Sigmoid colon (tissue), 7 donors: Measurements from ENCODE around the gene PSENEN. TPM values are rescaled to one million over a fixed set of nuclear protein-coding genes. Genes with fewer than 3 reads are reported as not detected.

ENCODE experiments used
- DNase-seq: peaks from one replicate; pipeline ENCODE4 v3.0.0-alpha.2; 2019
- H3K27ac ChIP-seq, 4 donors: fragments of 200-600 bp; sonication (generic); one replicate each; pipeline ENCODE4 v1.5.1; 2016 to 2019; ENCODE audit warnings: mild to moderate bottlenecking in 1 of 4
- H3K27me3 ChIP-seq, 3 donors: fragments of 200-600 bp; sonication (generic); one replicate each; pipeline ENCODE4 v1.5.1; 2019; ENCODE audit warnings: mild to moderate bottlenecking in 1 of 3
- H3K36me3 ChIP-seq, 4 donors: fragments of 200-600 bp; sonication (generic); one replicate each; pipeline ENCODE4 v1.5.1; 2016 to 2019
- H3K4me1 ChIP-seq, 4 donors: fragments of 200-600 bp; sonication (generic); one replicate each; pipeline ENCODE4 v1.5.1; 2017 to 2019
- H3K4me3 ChIP-seq, 4 donors: fragments of 200-600 bp; sonication (generic); one replicate each; pipeline ENCODE4 v1.5.1; 2017 to 2019; ENCODE audit warnings: mild to moderate bottlenecking in 2 of 4, moderate library complexity in 1 of 4
- H3K9me3 ChIP-seq, 4 donors: fragments of 200-600 bp in 3 of 4; sonication (generic) in 3 of 4; one replicate each; pipeline versions ENCODE4 v1.5.1 to v1.6.1; 2013 to 2019
- CTCF ChIP-seq, 4 experiments: fragments of 450-650 bp in 3 of 4; fragments of 200-600 bp in 1 of 4; IDR thresholded peaks; one replicate each; pipeline ENCODE4 v1.5.1; 2016 to 2019; ENCODE audit warnings: antibody characterized with exemption in 4 of 4, mild to moderate bottlenecking in 3 of 4, moderate library complexity in 2 of 4
- EP300 ChIP-seq, 4 donors: sonication (generic); formaldehyde crosslinking; IDR thresholded peaks; one replicate each; pipeline ENCODE4 v1.6.1; 2017; ENCODE audit warnings: antibody characterized with exemption in 4 of 4
- POLR2A ChIP-seq, 2 donors: fragments of 450-650 bp; IDR thresholded peaks; one replicate each; pipeline ENCODE4 v1.6.1; 2016; ENCODE audit warnings: antibody characterized with exemption in 2 of 2, mild to moderate bottlenecking in 2 of 2, moderate library complexity in 2 of 2
- POLR2AphosphoS5 ChIP-seq, 4 donors: sonication (generic); formaldehyde crosslinking; IDR thresholded peaks; one replicate each; pipeline ENCODE4 v1.6.1; 2017; ENCODE audit warnings: antibody characterized with exemption in 4 of 4
- WGBS, 2 donors: extraction: QIAGEN DNeasy Blood & Tissue Kit; methylation state at CpG; one replicate each; pipeline ENCODE4 v1.1.7; 2013; 5-methylcytosine and 5-hydroxymethylcytosine counted together
- intact Hi-C: fragments of 100-400 bp; cut with DNase I; formaldehyde crosslinking; loops from one replicate; pipeline ENCODE4 v1.15.1; 2023
- polyA plus RNA-seq, 3 donors: library from polyadenylated mRNA; stranded (reverse); fragments of 200-250 nt; gene quantifications; one replicate each; pipeline ENCODE4 v1.2.3, GENCODE V29; 2013
- total RNA-seq, 4 donors: library from RNA; depleted of rRNA; stranded (reverse); fragments of >200 nt; gene quantifications; one replicate each; pipeline ENCODE4 v1.1.0, GENCODE V29; 2016
- donor health status: healthy with polysubstance abuse.
- donor health status: Bipolar disorder and iron deficiency.
- donor health status: healthy.

The PSENEN gene
- total and polyA plus RNA-seq, 7 donors: 27.8 to 72.3 (median 44.9) TPM

- H3K36me3 ChIP-seq: peaks cover 10 to 41% (median 13%) of the 10 kb centered on the region in 4 donors
- no peaks in the 10 kb centered on the region for H3K27me3 ChIP-seq
- intact Hi-C loops: no loop called here
- 87 to 89% methylated on average over 28 of the region's 28 CpGs for WGBS, 2 donors
- H3K4me1 ChIP-seq: no peaks in the 10 kb centered on the region
- H3K9me3 ChIP-seq: no peaks in the 10 kb centered on the region
- no peak overlapping the region for H3K4me3 ChIP-seq
- TF ChIP-seq CTCF (IDR thresholded peaks at IDR 0.05): no peak
- TF ChIP-seq POLR2AphosphoS5 (IDR thresholded peaks at IDR 0.05): no peak
- TF ChIP-seq EP300 (IDR thresholded peaks at IDR 0.05): no peak
- no peak for TF ChIP-seq POLR2A (IDR thresholded peaks at IDR 0.05)
- H3K27ac ChIP-seq: no peak overlapping the region
- DNase-seq: no peak
Measured at GRCh38 chr19:35783469-35784434, 38.3 kb downstream of the PSENEN start.

- peaks cover 10 to 38% (median 13%) of the 10 kb centered on the region in 4 donors for H3K36me3 ChIP-seq
- WGBS, 2 donors: 88 to 90% methylated on average over 45 of the region's 45 CpGs
- no peak for DNase-seq
Measured at GRCh38 chr19:35784503-35785338, 39.3 kb downstream of the PSENEN start.

GRCh38 chr19:35785339-35785627 lies 39.8 kb downstream of the PSENEN start:
- intact Hi-C loops: no loop called here
- DNase-seq: no peak
- no peak for TF ChIP-seq EP300 (IDR thresholded peaks at IDR 0.05)
- no peak for TF ChIP-seq POLR2AphosphoS5 (IDR thresholded peaks at IDR 0.05)
- TF ChIP-seq CTCF (IDR thresholded peaks at IDR 0.05): no peak
- no peak for TF ChIP-seq POLR2A (IDR thresholded peaks at IDR 0.05)
- H3K4me3 ChIP-seq: no peak overlapping the region
- H3K4me1 ChIP-seq: no peaks in the 10 kb centered on the region
- no peak overlapping the region for H3K27ac ChIP-seq
- no peaks in the 10 kb centered on the region for H3K9me3 ChIP-seq
- peaks cover 9 to 34% (median 11%) of the 10 kb centered on the region in 4 donors for H3K36me3 ChIP-seq
- 92 to 95% methylated on average over 10 of the region's 10 CpGs for WGBS, 2 donors
- H3K27me3 ChIP-seq: no peaks in the 10 kb centered on the region

More at GRCh38 chr19:35784503-35785338, 39.3 kb downstream of the PSENEN start:
- no peaks in the 10 kb centered on the region for H3K27me3 ChIP-seq
- no peak overlapping the region for H3K27ac ChIP-seq
- TF ChIP-seq POLR2A (IDR thresholded peaks at IDR 0.05) (no peak), POLR2AphosphoS5 (IDR thresholded peaks at IDR 0.05) (no peak), CTCF (IDR thresholded peaks at IDR 0.05) (no peak), EP300 (IDR thresholded peaks at IDR 0.05) (no peak)
- H3K9me3 ChIP-seq: no peaks in the 10 kb centered on the region
- no peak overlapping the region for H3K4me3 ChIP-seq
- no peaks in the 10 kb centered on the region for H3K4me1 ChIP-seq
- intact Hi-C loops: no loop called here

- Histone ChIP-seq H3K36me3 (peaks cover 0 to 22% (median under 1%) of the 10 kb centered on the region in 4 donors), H3K27me3 (no peaks in the 10 kb centered on the region), H3K4me3 (no peak overlapping the region), H3K9me3 (no peaks in the 10 kb centered on the region), H3K4me1 (no peaks in the 10 kb centered on the region), H3K27ac (no peak overlapping the region)
- no peak for TF ChIP-seq EP300 (IDR thresholded peaks at IDR 0.05)
- TF ChIP-seq POLR2A (IDR thresholded peaks at IDR 0.05): no peak
- TF ChIP-seq POLR2AphosphoS5 (IDR thresholded peaks at IDR 0.05): no peak
- TF ChIP-seq CTCF (IDR thresholded peaks at IDR 0.05): no peak
- WGBS, 2 donors: 76 to 87% methylated on average over 31 of the region's 31 CpGs
- DNase-seq: no peak
- intact Hi-C loops: no loop called here
Measured at GRCh38 chr19:35786299-35787160, 41.1 kb downstream of the PSENEN start.
